Skeletal muscle tissue (tissue), 4 donors: ENCODE data around the gene TRIM43. TPM values are rescaled to one million over a fixed set of nuclear protein-coding genes. Genes with fewer than 3 reads are reported as not detected.
"Not testable (repeated sequence)": the region's sequence is repeated elsewhere in the genome, so short reads cannot be mapped to it uniquely, and the experiment has no call there.

ENCODE experiments used
- H3K27ac ChIP-seq: one replicate; pipeline ENCODE4 v1.7.0; 2013; ENCODE audit warnings: mild to moderate bottlenecking, low read depth, low read length, inconsistent platforms
- H3K27me3 ChIP-seq, 3 donors: one replicate each; pipeline ENCODE4 v1.7.0; 2013; ENCODE audit warnings: low read length in 3 of 3; ENCODE audit not compliant: control insufficient read depth in 3 of 3, insufficient read depth in 3 of 3
- H3K36me3 ChIP-seq, 3 donors: one replicate each; pipeline ENCODE4 v1.7.0; 2013; ENCODE audit warnings: low read length in 3 of 3; ENCODE audit not compliant: control insufficient read depth in 3 of 3, insufficient read depth in 3 of 3
- H3K4me1 ChIP-seq, 3 donors: one replicate each; pipeline ENCODE4 v1.7.0; 2013; ENCODE audit warnings: low read length in 3 of 3, mild to moderate bottlenecking in 3 of 3; ENCODE audit not compliant: control insufficient read depth in 3 of 3, insufficient read depth in 3 of 3
- H3K4me3 ChIP-seq, 3 donors: one replicate each; pipeline ENCODE4 v1.7.0; 2013; ENCODE audit warnings: low read length in 3 of 3
- H3K9ac ChIP-seq, 3 donors: one replicate each; pipeline ENCODE4 v1.7.0; 2013; ENCODE audit warnings: low read length in 3 of 3, mild to moderate bottlenecking in 3 of 3, moderate library complexity in 2 of 3, low read depth in 1 of 3
- H3K9me3 ChIP-seq, 3 donors: one replicate each; pipeline ENCODE4 v1.7.0; 2013; ENCODE audit warnings: low read length in 3 of 3; ENCODE audit not compliant: control insufficient read depth in 3 of 3
- total RNA-seq: library from RNA; depleted of rRNA; stranded (reverse); fragments of >200 nt; gene quantifications from one replicate; pipeline ENCODE4 v1.2.3, GENCODE V29; 2014
- donor health status: Osteomylitis.

TRIM43 gene
- total RNA-seq, 1 donor from 2014 or later = not detected

GRCh38 chr2:95589777-95590536 is 1.8 kb upstream of the TRIM43 start:
- not testable (repeated sequence) for H3K4me1 ChIP-seq, H3K9ac ChIP-seq, H3K9me3 ChIP-seq

GRCh38 chr2:95592973-95593372 is 1.2 kb downstream of the TRIM43 start:
- H3K27ac ChIP-seq, H3K36me3 ChIP-seq, H3K9me3 ChIP-seq, H3K9ac ChIP-seq, H3K4me3 ChIP-seq, H3K27me3 ChIP-seq, H3K4me1 ChIP-seq: not testable (repeated sequence)

More at GRCh38 chr2:95589777-95590536, 1.8 kb upstream of the TRIM43 start:
- not testable (repeated sequence) for H3K36me3 ChIP-seq, H3K27ac ChIP-seq, H3K27me3 ChIP-seq, H3K4me3 ChIP-seq

- not testable (repeated sequence) for H3K4me1 ChIP-seq, H3K9me3 ChIP-seq, H3K9ac ChIP-seq, H3K27me3 ChIP-seq, H3K4me3 ChIP-seq, H3K36me3 ChIP-seq, H3K27ac ChIP-seq
Measured at GRCh38 chr2:95595012-95595411, 3.2 kb downstream of the TRIM43 start.

GRCh38 chr2:95601301-95601700 is 9.5 kb downstream of the TRIM43 start:
- H3K36me3 ChIP-seq, H3K9ac ChIP-seq, H3K27ac ChIP-seq, H3K9me3 ChIP-seq, H3K4me3 ChIP-seq, H3K27me3 ChIP-seq, H3K4me1 ChIP-seq: not testable (repeated sequence)

- not testable (repeated sequence) for H3K9ac ChIP-seq, H3K4me3 ChIP-seq, H3K27me3 ChIP-seq, H3K4me1 ChIP-seq, H3K36me3 ChIP-seq, H3K9me3 ChIP-seq, H3K27ac ChIP-seq
Measured at GRCh38 chr2:95602146-95602545, 10.3 kb downstream of the TRIM43 start.

GRCh38 chr2:95608356-95608755 is 16.6 kb downstream of the TRIM43 start:
- H3K27ac ChIP-seq, H3K9me3 ChIP-seq, H3K4me1 ChIP-seq, H3K36me3 ChIP-seq, H3K9ac ChIP-seq, H3K27me3 ChIP-seq, H3K4me3 ChIP-seq: not testable (repeated sequence)

- not testable (repeated sequence) for H3K4me1 ChIP-seq
Measured at GRCh38 chr2:95609764-95610163, 18.0 kb downstream of the TRIM43 start.

GRCh38 chr2:95613048-95613447 is 21.2 kb downstream of the TRIM43 start:
- not testable (repeated sequence) for H3K9ac ChIP-seq, H3K27me3 ChIP-seq, H3K36me3 ChIP-seq, H3K4me1 ChIP-seq, H3K27ac ChIP-seq, H3K9me3 ChIP-seq, H3K4me3 ChIP-seq

More at GRCh38 chr2:95609764-95610163, 18.0 kb downstream of the TRIM43 start:
- H3K27me3 ChIP-seq, H3K4me3 ChIP-seq, H3K36me3 ChIP-seq, H3K27ac ChIP-seq, H3K9me3 ChIP-seq, H3K9ac ChIP-seq: not testable (repeated sequence)

- not testable (repeated sequence) for H3K36me3 ChIP-seq, H3K9ac ChIP-seq, H3K9me3 ChIP-seq, H3K4me1 ChIP-seq, H3K27me3 ChIP-seq, H3K27ac ChIP-seq, H3K4me3 ChIP-seq
Measured at GRCh38 chr2:95622728-95623127, 30.9 kb downstream of the TRIM43 start.

GRCh38 chr2:95630987-95631386 is 39.2 kb downstream of the TRIM43 start:
- not testable (repeated sequence) for H3K4me3 ChIP-seq, H3K4me1 ChIP-seq, H3K27ac ChIP-seq, H3K36me3 ChIP-seq, H3K9me3 ChIP-seq, H3K9ac ChIP-seq, H3K27me3 ChIP-seq
